Spleen (tissue), 11 donors: ENCODE data around the gene MTG2. TPM values are rescaled to one million over a fixed set of nuclear protein-coding genes. Genes with fewer than 3 reads are reported as not detected.
A peak's percentile ranks its signal among the peaks of the same experiment; 100 is the strongest.

Experiments
- DNase-seq: peaks from one replicate; pipeline ENCODE4 v3.0.0-alpha.2; 2020
- H3K27ac ChIP-seq, 8 donors: fragments of 200-600 bp; sonication (generic) in 7 of 8; 1 replicate in 4 of 8; 2 replicates in 4 of 8; pipeline versions ENCODE4 v1.5.0 to v1.8.0; 2016 to 2021; ENCODE audit warnings: inconsistent platforms in 4 of 8, mild to moderate bottlenecking in 4 of 8, moderate library complexity in 1 of 8
- H3K27me3 ChIP-seq, 7 donors: fragments of 200-600 bp; sonication (generic) in 6 of 7; replicated peaks in 1 of 7; 1 replicate in 4 of 7; 2 replicates in 3 of 7; pipeline versions ENCODE4 v1.5.0 to v1.8.0; 2016 to 2021; ENCODE audit warnings: inconsistent platforms in 3 of 7, mild to moderate bottlenecking in 1 of 7
- H3K36me3 ChIP-seq, 6 donors: fragments of 200-600 bp; sonication (generic) in 5 of 6; 1 replicate in 4 of 6; 2 replicates in 2 of 6; pipeline versions ENCODE4 v1.5.0 to v1.8.0; 2016 to 2021; ENCODE audit warnings: inconsistent platforms in 2 of 6
- H3K4me1 ChIP-seq, 6 donors: fragments of 200-600 bp; sonication (generic) in 5 of 6; 1 replicate in 3 of 6; 2 replicates in 3 of 6; pipeline versions ENCODE4 v1.5.0 to v1.8.0; 2016 to 2021; ENCODE audit warnings: inconsistent platforms in 3 of 6
- H3K4me3 ChIP-seq, 8 donors: fragments of 200-600 bp; sonication (generic) in 7 of 8; 1 replicate in 4 of 8; 2 replicates in 4 of 8; pipeline versions ENCODE4 v1.5.0 to v1.8.0; 2016 to 2021; ENCODE audit warnings: inconsistent platforms in 4 of 8, mild to moderate bottlenecking in 4 of 8, moderate library complexity in 2 of 8
- H3K9me3 ChIP-seq, 8 donors: fragments of 200-600 bp; sonication (generic) in 7 of 8; 1 replicate in 4 of 8; 2 replicates in 4 of 8; pipeline versions ENCODE4 v1.5.0 to v1.8.0; 2016 to 2021; ENCODE audit warnings: inconsistent platforms in 4 of 8
- CTCF ChIP-seq, 11 experiments: fragments of 200-600 bp in 7 of 11; fragments of 450-650 bp in 4 of 11; sonication (generic) in 4 of 11; IDR thresholded peaks in 8 of 11; conservative IDR thresholded peaks in 3 of 11; 1 replicate in 7 of 11; 2 replicates in 4 of 11; pipeline versions ENCODE4 v1.4.0 to v1.8.0; 2016 to 2021; ENCODE audit warnings: antibody characterized with exemption in 11 of 11, inconsistent platforms in 4 of 11, mild to moderate bottlenecking in 1 of 11
- POLR2A ChIP-seq, 3 donors: fragments of 450-650 bp; IDR thresholded peaks; one replicate each; pipeline ENCODE4 v1.5.1; 2017; ENCODE audit warnings: antibody characterized with exemption in 3 of 3, mild to moderate bottlenecking in 1 of 3
- POLR2AphosphoS5 ChIP-seq, 3 donors: sonication (generic); formaldehyde crosslinking; IDR thresholded peaks; one replicate each; pipeline ENCODE4 v1.5.1; 2017; ENCODE audit warnings: antibody characterized with exemption in 3 of 3
- WGBS, 5 donors: extraction: QIAGEN DNeasy Blood & Tissue Kit in 3 of 5; methylation state at CpG; one replicate each; pipeline versions ENCODE4 v1.1.5 to v1.1.7; 2013 to 2018; 5-methylcytosine and 5-hydroxymethylcytosine counted together
- intact Hi-C: fragments of 100-400 bp; cut with DNase I; formaldehyde crosslinking; loops from one replicate; pipeline ENCODE4 v1.15.0; 2023; ENCODE audit warnings: low total_unique reads
- polyA plus RNA-seq, 3 donors: library from polyadenylated mRNA; stranded (reverse); fragments of 200-250 nt; gene quantifications; one replicate each; pipeline ENCODE4 v1.2.1, GENCODE V29; 2013
- total RNA-seq, 7 donors: library from RNA; depleted of rRNA in 3 of 7; stranded (reverse); fragments of >200 nt in 3 of 7; fragmentation: NEBNext Ultra II Directional in 4 of 7; extraction: Animal tissue kit (Norgen Biotek cat#: 25700) in 4 of 7; gene quantifications; one replicate each; pipeline versions ENCODE4 v1.1.0 to v1.2.1, GENCODE V29; 2016 to 2021
- donor health status: healthy with polysubstance abuse.
- donor health status: DM: no; HTN: no; CAD: no; lungs with moderate emphysema.
- donor health status: DM: no; HTN: no; CAD: no.
- donor health status: Bipolar disorder and iron deficiency.
- donor health status: healthy.
- donor health status: DM: no; HTN: no; CAD: no.
- donor health status: DM: yes; HTN: yes; CAD: no.

Gene MTG2
- total and polyA plus RNA-seq, 10 donors = 22.6 to 41.3 (median 37.6) TPM

- TF ChIP-seq POLR2AphosphoS5 (IDR thresholded peaks at IDR 0.05) (peak in 1 of 3 donors; percentile 8), POLR2A (IDR thresholded peaks at IDR 0.05) (no peak)
- no peaks in the 10 kb centered on the region for H3K9me3 ChIP-seq
- H3K27ac ChIP-seq = no peak overlapping the region
- DNase-seq = no peak
- peaks cover 0 to 24% (median 0%) of the 10 kb centered on the region in 6 donors for H3K36me3 ChIP-seq
- H3K27me3 ChIP-seq = peaks cover 0 to 46% (median 34%) of the 10 kb centered on the region in 7 donors
- H3K4me1 ChIP-seq = no peaks in the 10 kb centered on the region
- H3K4me3 ChIP-seq = no peak overlapping the region
- 42 to 58% (median 54%) methylated on average over 22 to 27 of the region's 27 CpGs for WGBS, 5 donors
- intact Hi-C loops = no loop called here
Observed at GRCh38 chr20:62208795-62209755, 26.2 kb downstream of the MTG2 start.

- 59 to 69% (median 62%) methylated on average over 8 to 17 of the region's 17 CpGs for WGBS, 5 donors
- Histone ChIP-seq H3K4me3 (no peak overlapping the region), H3K9me3 (no peaks in the 10 kb centered on the region), H3K27ac (no peak overlapping the region), H3K36me3 (peaks cover 0 to 24% (median 0%) of the 10 kb centered on the region in 6 donors), H3K4me1 (no peaks in the 10 kb centered on the region), H3K27me3 (peaks cover 0 to 54% (median 40%) of the 10 kb centered on the region in 7 donors)
- no peak for TF ChIP-seq POLR2A (IDR thresholded peaks at IDR 0.05)
- TF ChIP-seq POLR2AphosphoS5 (IDR thresholded peaks at IDR 0.05) = no peak
- TF ChIP-seq CTCF (IDR thresholded peaks at IDR 0.05 in 8 of 11, conservative IDR thresholded peaks at IDR 0.05 in 3 of 11) = no peak
- intact Hi-C loops = no loop called here
- DNase-seq = no peak
Observed at GRCh38 chr20:62209850-62210495, 27.1 kb downstream of the MTG2 start.

- H3K27me3 ChIP-seq = peaks cover 0 to 60% (median 45%) of the 10 kb centered on the region in 7 donors
- WGBS, 5 donors = 54 to 80% (median 59%) methylated on average over 3 to 21 of the region's 21 CpGs
- intact Hi-C loops = no loop called here
Observed at GRCh38 chr20:62210496-62210855, 27.6 kb downstream of the MTG2 start.

GRCh38 chr20:62211216-62211615, 28.4 kb downstream of the MTG2 start:
- peaks cover 0 to 67% (median 53%) of the 10 kb centered on the region in 7 donors for H3K27me3 ChIP-seq
- no peak for DNase-seq

More at GRCh38 chr20:62210496-62210855, 27.6 kb downstream of the MTG2 start:
- TF ChIP-seq POLR2A (IDR thresholded peaks at IDR 0.05) = no peak
- no peak for DNase-seq
- Histone ChIP-seq H3K27ac (no peak overlapping the region), H3K9me3 (no peaks in the 10 kb centered on the region), H3K36me3 (peaks cover 0 to 19% (median 0%) of the 10 kb centered on the region in 6 donors), H3K4me3 (no peak overlapping the region), H3K4me1 (no peaks in the 10 kb centered on the region)

More at GRCh38 chr20:62211216-62211615, 28.4 kb downstream of the MTG2 start:
- Histone ChIP-seq H3K9me3 (no peaks in the 10 kb centered on the region), H3K27ac (no peak overlapping the region), H3K4me1 (no peaks in the 10 kb centered on the region), H3K4me3 (no peak overlapping the region), H3K36me3 (peaks cover 0 to 12% (median 0%) of the 10 kb centered on the region in 6 donors)
- intact Hi-C loops = no loop called here
- TF ChIP-seq POLR2AphosphoS5 (IDR thresholded peaks at IDR 0.05) (no peak), CTCF (IDR thresholded peaks at IDR 0.05 in 8 of 11, conservative IDR thresholded peaks at IDR 0.05 in 3 of 11) (no peak), POLR2A (IDR thresholded peaks at IDR 0.05) (no peak)
- WGBS, 5 donors = 33 to 94% (median 88%) methylated on average over 1 to 8 of the region's 8 CpGs
